Type B pancreatic cell (in vitro differentiated cells): Measurements from ENCODE around the gene SPDYE4. TPM values are rescaled to one million over a fixed set of nuclear protein-coding genes. Genes with fewer than 3 reads are reported as not detected.
A peak's percentile ranks its signal among the peaks of the same experiment; 100 is the strongest.

Experiments used
- DNase-seq: peaks from one replicate; pipeline ENCODE4 v3.0.0; 2021; ENCODE audit warnings: mixed read lengths; ENCODE audit not compliant: unreplicated experiment; ENCODE audit errors: extremely low spot score
- H3K27ac Mint-ChIP-seq: 2 replicates; pipeline ENCODE4 v1.8.0; 2021; ENCODE audit warnings: mild to moderate bottlenecking, mixed read lengths
- H3K27me3 Mint-ChIP-seq: 2 replicates; pipeline ENCODE4 v1.8.0; 2021; ENCODE audit warnings: mixed read lengths
- H3K36me3 Mint-ChIP-seq: 2 replicates; pipeline ENCODE4 v1.8.0; 2021; ENCODE audit warnings: mixed read lengths
- H3K4me1 Mint-ChIP-seq: one replicate; pipeline ENCODE4 v1.8.0; 2021; ENCODE audit warnings: mixed read lengths; ENCODE audit not compliant: unreplicated experiment
- H3K4me3 Mint-ChIP-seq: 2 replicates; pipeline ENCODE4 v1.8.0; 2021; ENCODE audit warnings: mild to moderate bottlenecking, mixed read lengths
- H3K9me3 Mint-ChIP-seq: 2 replicates; pipeline ENCODE4 v1.8.0; 2021; ENCODE audit warnings: mixed read lengths
- CTCF ChIP-seq: fragments of 200-600 bp; sonication (generic); conservative IDR thresholded peaks from 2 replicates; pipeline ENCODE4 v1.5.0; 2021; ENCODE audit warnings: antibody characterized with exemption, mild to moderate bottlenecking
- total RNA-seq: library from RNA; stranded (reverse); gene quantifications from 2 replicates; pipeline ENCODE4 v1.2.1, GENCODE V29; 2021; ENCODE audit warnings: low replicate concordance

Gene SPDYE4
- total RNA-seq, 1 donor from 2014 or later, result not detected

DNA sequence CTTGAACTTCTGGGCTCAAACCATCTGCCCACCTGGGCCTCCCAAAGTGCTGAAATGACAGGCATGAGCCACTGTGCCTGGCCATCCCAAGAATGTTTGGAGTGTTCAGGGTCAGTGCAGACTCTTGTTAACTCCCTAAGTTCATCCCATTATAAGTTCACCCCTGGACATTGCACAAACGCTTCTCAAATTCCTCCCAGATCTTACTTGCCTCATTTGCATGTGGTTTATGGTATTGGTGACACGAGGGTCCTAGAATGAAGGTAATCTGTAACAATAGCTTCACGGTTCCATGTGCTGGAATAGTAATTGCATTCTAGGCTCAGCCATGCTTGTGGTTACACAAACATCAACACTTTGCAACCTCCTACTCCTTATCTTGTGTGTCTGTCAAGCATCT lies 8.7 kb downstream of the SPDYE4 start:
- no peaks in the 10 kb centered on the region for H3K4me1 Mint-ChIP-seq
- no peak for DNase-seq
- no peaks in the 10 kb centered on the region for H3K36me3 Mint-ChIP-seq
- no peak overlapping the region for H3K4me3 Mint-ChIP-seq
- TF ChIP-seq CTCF, result no peak
- no peaks in the 10 kb centered on the region for H3K9me3 Mint-ChIP-seq
- H3K27ac Mint-ChIP-seq, result no peak overlapping the region
- peaks cover 26% of the 10 kb centered on the region for H3K27me3 Mint-ChIP-seq

DNA sequence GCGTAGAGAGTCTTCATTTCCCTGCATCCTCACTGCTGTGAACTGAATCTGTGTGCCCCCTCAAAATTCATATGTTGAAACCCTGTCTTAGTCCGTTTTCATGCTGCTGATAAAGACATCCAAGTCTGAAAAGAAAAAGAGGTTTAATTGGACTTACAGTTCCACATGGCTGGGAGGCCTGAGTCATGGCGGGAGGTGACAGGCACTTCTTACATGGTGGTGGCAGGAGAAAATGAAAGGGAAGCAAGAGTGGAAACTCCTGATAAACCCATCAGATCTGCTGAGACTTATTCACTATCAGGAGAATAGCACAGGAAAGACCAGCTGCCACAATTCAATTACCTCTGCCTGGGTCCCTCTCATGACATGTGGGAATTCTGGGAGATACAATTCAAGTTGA lies 10.6 kb downstream of the SPDYE4 start:
- Mint-ChIP-seq H3K36me3 (no peaks in the 10 kb centered on the region), H3K4me3 (no peak overlapping the region), H3K27ac (no peak overlapping the region), H3K27me3 (peaks cover 22% of the 10 kb centered on the region), H3K4me1 (no peaks in the 10 kb centered on the region), H3K9me3 (no peaks in the 10 kb centered on the region)
- no peak for TF ChIP-seq CTCF
- no peak for DNase-seq

DNA sequence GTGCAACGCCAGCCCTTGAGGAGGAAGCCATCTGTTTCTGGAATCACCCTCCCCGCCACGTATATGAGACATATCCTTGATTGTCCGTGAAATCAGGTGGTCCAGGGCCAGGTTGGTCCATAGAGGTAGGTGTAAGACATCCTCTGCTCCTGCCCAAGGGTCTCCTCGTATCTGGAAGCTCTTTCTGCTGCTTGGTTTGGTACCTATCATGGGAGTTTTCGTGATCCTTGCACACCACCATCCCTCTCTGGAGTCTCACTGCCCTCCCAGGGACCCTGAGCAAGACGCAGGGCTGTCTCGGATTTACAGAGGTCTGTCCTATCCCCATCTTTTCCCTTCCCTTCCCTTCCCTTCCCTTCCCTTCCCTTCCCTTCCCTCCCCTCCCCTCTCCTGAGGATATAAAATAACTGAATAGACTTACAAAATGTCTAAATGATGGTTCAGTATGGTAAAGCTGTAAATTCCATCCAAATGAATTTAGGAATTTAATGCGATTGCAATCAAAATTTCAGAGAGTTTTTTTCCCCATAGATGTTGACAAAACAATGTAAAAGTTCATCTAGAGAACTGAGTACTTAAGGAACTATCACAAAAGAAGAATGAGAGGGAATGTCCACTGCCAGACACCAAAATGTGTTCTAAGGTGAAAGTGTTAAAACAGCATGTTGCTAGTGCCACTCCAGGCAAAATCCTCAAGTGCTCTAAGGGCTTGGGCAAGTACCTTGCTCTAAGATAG lies 11.7 kb downstream of the SPDYE4 start:
- Mint-ChIP-seq H3K27ac (no peak overlapping the region), H3K36me3 (no peaks in the 10 kb centered on the region), H3K9me3 (no peaks in the 10 kb centered on the region), H3K4me3 (peak overlapping the region; percentile 90), H3K4me1 (no peaks in the 10 kb centered on the region), H3K27me3 (peaks cover 22% of the 10 kb centered on the region)
- TF ChIP-seq CTCF, result no peak
- DNase-seq, result no peak

- TF ChIP-seq CTCF, result peak; percentile 100
- Mint-ChIP-seq H3K9me3 (no peaks in the 10 kb centered on the region), H3K36me3 (no peaks in the 10 kb centered on the region), H3K4me1 (no peaks in the 10 kb centered on the region), H3K4me3 (peak overlapping the region; percentile 90), H3K27me3 (peaks cover 22% of the 10 kb centered on the region), H3K27ac (no peak overlapping the region)
- peak; percentile 87 for DNase-seq
Observed at GRCh38 chr17:8745586-8746500, 12.5 kb downstream of the SPDYE4 start.

- no peaks in the 10 kb centered on the region for H3K36me3 Mint-ChIP-seq
- no peaks in the 10 kb centered on the region for H3K9me3 Mint-ChIP-seq
- H3K4me3 Mint-ChIP-seq, result peak overlapping the region; percentile 44
- peaks cover 19% of the 10 kb centered on the region for H3K27me3 Mint-ChIP-seq
- H3K27ac Mint-ChIP-seq, result no peak overlapping the region
- no peak for TF ChIP-seq CTCF
- peaks cover 6% of the 10 kb centered on the region for H3K4me1 Mint-ChIP-seq
- DNase-seq, result no peak
Observed at GRCh38 chr17:8744086-8744785, 14.1 kb downstream of the SPDYE4 start.
